CD4-positive, alpha-beta memory T cell (primary cell): ENCODE results near the gene KRTAP23-1. TPM values are rescaled to one million over a fixed set of nuclear protein-coding genes. Genes with fewer than 3 reads are reported as not detected.

Experiments used
- CTCF ChIA-PET: fragments of 350-600 bp; sonication (Branson Sonifier 250); formaldehyde crosslinking; loops from one replicate; lab custom pipeline; 2021; ENCODE audit warnings: inconsistent platforms; ENCODE audit not compliant: partially characterized antibody; lab: Charles Lee
- POLR2A ChIA-PET: fragments of 350-600 bp; sonication (Branson Sonifier 250); formaldehyde crosslinking; loops from one replicate; lab custom pipeline; 2021; ENCODE audit not compliant: partially characterized antibody; lab: Charles Lee
- DNase-seq, 5 donors: peaks; one replicate each; pipeline versions ENCODE4 v3.0.0 to v3.0.0-alpha.2; 2020 to 2022; ENCODE audit warnings: mixed read lengths in 1 of 5
- H3K27ac ChIP-seq: one replicate; pipeline ENCODE4 v1.7.0; 2013; ENCODE audit warnings: low read depth, low read length
- H3K27me3 ChIP-seq: 2 replicates; pipeline ENCODE4 v1.7.0; 2013; ENCODE audit warnings: mild to moderate bottlenecking, low read length, moderate library complexity; ENCODE audit not compliant: insufficient read depth
- H3K36me3 ChIP-seq: 2 replicates; pipeline ENCODE4 v1.7.0; 2013; ENCODE audit warnings: mild to moderate bottlenecking, low read length, moderate library complexity; ENCODE audit not compliant: insufficient read depth
- H3K4me1 ChIP-seq: 2 replicates; pipeline ENCODE4 v1.7.0; 2013; ENCODE audit warnings: mild to moderate bottlenecking, low read length, moderate library complexity; ENCODE audit not compliant: insufficient read depth
- H3K4me3 ChIP-seq, 2 donors: one replicate each; pipeline ENCODE4 v1.7.0; 2013; ENCODE audit warnings: low read length in 2 of 2, mild to moderate bottlenecking in 1 of 2
- H3K9me3 ChIP-seq, 2 donors: one replicate each; pipeline ENCODE4 v1.7.0; 2013; ENCODE audit warnings: low read length in 2 of 2, control low read depth in 1 of 2; ENCODE audit not compliant: control insufficient read depth in 1 of 2
- H3K27ac Mint-ChIP-seq, 7 donors: one replicate each; pipeline ENCODE4 v1.8.0; 2020 to 2021; ENCODE audit warnings: mixed read lengths in 7 of 7, mild to moderate bottlenecking in 6 of 7, inconsistent platforms in 3 of 7, moderate library complexity in 3 of 7
- H3K27me3 Mint-ChIP-seq, 2 donors: one replicate each; pipeline ENCODE4 v1.8.0; 2020 to 2021; ENCODE audit warnings: mixed read lengths in 2 of 2
- H3K36me3 Mint-ChIP-seq, 2 donors: one replicate each; pipeline ENCODE4 v1.8.0; 2020 to 2021; ENCODE audit warnings: mixed read lengths in 2 of 2, inconsistent platforms in 1 of 2, mild to moderate bottlenecking in 1 of 2
- H3K4me1 Mint-ChIP-seq, 4 donors: one replicate each; pipeline ENCODE4 v1.8.0; 2020 to 2021; ENCODE audit warnings: mixed read lengths in 4 of 4, mild to moderate bottlenecking in 1 of 4
- H3K4me3 Mint-ChIP-seq, 8 donors: one replicate each; pipeline ENCODE4 v1.8.0; 2020 to 2021; ENCODE audit warnings: mixed read lengths in 8 of 8, mild to moderate bottlenecking in 7 of 8, moderate library complexity in 6 of 8, inconsistent platforms in 3 of 8
- H3K9me3 Mint-ChIP-seq, 8 donors: one replicate each; pipeline ENCODE4 v1.8.0; 2020 to 2021; ENCODE audit warnings: mixed read lengths in 8 of 8, mild to moderate bottlenecking in 5 of 8, inconsistent platforms in 3 of 8, moderate library complexity in 1 of 8
- intact Hi-C: fragments of 100-400 bp; cut with micrococcal nuclease; formaldehyde crosslinking; loops from one replicate; pipeline ENCODE4 v1.15.1; 2023
- microRNA-seq: library from miRNA; unstranded; fragments of <30 nt; microRNA quantifications from one replicate; pipeline ENCODE4 v1.2.0, GENCODE V29; 2021; ENCODE audit warnings: borderline replicate concordance, borderline number of aligned reads, borderline microRNAs expressed, mixed read lengths
- polyA plus RNA-seq, 2 donors: library from polyadenylated mRNA; unstranded; fragments of 300-500 nt; fragmentation: Illumina TruSeq; gene quantifications; one replicate each; pipeline ENCODE4 v1.2.3, GENCODE V29; 2021
- total RNA-seq, 2 experiments: library from RNA; stranded (reverse); gene quantifications; one replicate each; pipeline ENCODE4 v1.2.3, GENCODE V29; 2021

Gene KRTAP23-1
- total and polyA plus RNA-seq, 4 experiments from 2014 or later, result not detected

- H3K36me3 Mint-ChIP-seq, result no peaks in the 10 kb centered on the region
- peaks cover 0 to 6% (median 0%) of the 10 kb centered on the region in 8 donors for H3K9me3 Mint-ChIP-seq
- POLR2A ChIA-PET, result no interaction called here
- H3K4me1 Mint-ChIP-seq, result no peaks in the 10 kb centered on the region
- CTCF ChIA-PET, result no interaction called here
- intact Hi-C loops, result no loop called here
- no peak overlapping the region for H3K4me3 Mint-ChIP-seq
- DNase-seq, result no peak
- Histone ChIP-seq H3K36me3 (no peaks in the 10 kb centered on the region), H3K27ac (no peak overlapping the region), H3K4me3 (no peak overlapping the region), H3K4me1 (no peaks in the 10 kb centered on the region), H3K27me3 (no peaks in the 10 kb centered on the region), H3K9me3 (no peaks in the 10 kb centered on the region)
- H3K27ac Mint-ChIP-seq, result no peak overlapping the region
- peaks cover 0 to 1% of the 10 kb centered on the region in 2 donors for H3K27me3 Mint-ChIP-seq
Observed at GRCh38 chr21:30306884-30307283, 41.5 kb downstream of the KRTAP23-1 start.

- peaks cover 0 to 1% of the 10 kb centered on the region in 2 donors for H3K27me3 Mint-ChIP-seq
- no peak overlapping the region for H3K4me3 Mint-ChIP-seq
- DNase-seq, result no peak
- H3K9me3 ChIP-seq, result no peaks in the 10 kb centered on the region
- no peak overlapping the region for H3K27ac ChIP-seq
- no peak overlapping the region for H3K27ac Mint-ChIP-seq
- no peaks in the 10 kb centered on the region for H3K36me3 Mint-ChIP-seq
- peaks cover 0 to 13% (median under 1%) of the 10 kb centered on the region in 8 donors for H3K9me3 Mint-ChIP-seq
- ChIA-PET POLR2A (no interaction called here), CTCF (no interaction called here)
- H3K4me1 ChIP-seq, result no peaks in the 10 kb centered on the region
- no peaks in the 10 kb centered on the region for H3K27me3 ChIP-seq
- no peaks in the 10 kb centered on the region for H3K4me1 Mint-ChIP-seq
- H3K36me3 ChIP-seq, result no peaks in the 10 kb centered on the region
- H3K4me3 ChIP-seq, result no peak overlapping the region
- intact Hi-C loops, result no loop called here
Observed at GRCh38 chr21:30305136-30305535, 43.3 kb downstream of the KRTAP23-1 start.

Small RNA genes lying within 50 kb of the gene (microRNA-seq; reads per million reads assigned to microRNA genes)
- not detected for gene MIR4327

Other genes with a start within 250 kb of the KRTAP23-1 start
- gene CLDN17, start 181.8 kb downstream of the KRTAP23-1 start, total RNA-seq, result not detected
- gene CLDN17, start 181.8 kb downstream of the KRTAP23-1 start, polyA plus RNA-seq, result not detected
- gene CLDN8, start 132.5 kb downstream of the KRTAP23-1 start, total RNA-seq, result not detected
- gene CLDN8, start 132.5 kb downstream of the KRTAP23-1 start, polyA plus RNA-seq, result not detected
- not detected for gene KRTAP24-1, start 65.7 kb downstream of the KRTAP23-1 start, total RNA-seq
- gene KRTAP24-1, start 65.7 kb downstream of the KRTAP23-1 start, polyA plus RNA-seq, result not detected
- gene KRTAP25-1, start 59.1 kb downstream of the KRTAP23-1 start, total RNA-seq, result not detected
- not detected for gene KRTAP25-1, start 59.1 kb downstream of the KRTAP23-1 start, polyA plus RNA-seq
- not detected for gene KRTAP26-1, start 28.3 kb downstream of the KRTAP23-1 start, total RNA-seq
- gene KRTAP26-1, start 28.3 kb downstream of the KRTAP23-1 start, polyA plus RNA-seq, result not detected
- not detected for gene KRTAP27-1, start 10.9 kb downstream of the KRTAP23-1 start, total RNA-seq
- not detected for gene KRTAP27-1, start 10.9 kb downstream of the KRTAP23-1 start, polyA plus RNA-seq
- not detected for gene KRTAP13-2, start 23.7 kb upstream of the KRTAP23-1 start, total RNA-seq
- gene KRTAP13-2, start 23.7 kb upstream of the KRTAP23-1 start, polyA plus RNA-seq, result not detected
- gene KRTAP13-1, start 47.4 kb upstream of the KRTAP23-1 start, total RNA-seq, result not detected
- not detected for gene KRTAP13-1, start 47.4 kb upstream of the KRTAP23-1 start, polyA plus RNA-seq
- not detected for gene KRTAP13-3, start 77.3 kb upstream of the KRTAP23-1 start, total RNA-seq
- gene KRTAP13-3, start 77.3 kb upstream of the KRTAP23-1 start, polyA plus RNA-seq, result not detected
- not detected for gene KRTAP13-4, start 81.6 kb upstream of the KRTAP23-1 start, total RNA-seq
- gene KRTAP13-4, start 81.6 kb upstream of the KRTAP23-1 start, polyA plus RNA-seq, result not detected
- gene KRTAP15-1, start 91.7 kb upstream of the KRTAP23-1 start, total RNA-seq, result not detected
- gene KRTAP15-1, start 91.7 kb upstream of the KRTAP23-1 start, polyA plus RNA-seq, result not detected
- not detected for gene KRTAP19-1, start 131.8 kb upstream of the KRTAP23-1 start, total RNA-seq
- not detected for gene KRTAP19-1, start 131.8 kb upstream of the KRTAP23-1 start, polyA plus RNA-seq
- not detected for gene KRTAP19-2, start 138.8 kb upstream of the KRTAP23-1 start, total RNA-seq
- gene KRTAP19-2, start 138.8 kb upstream of the KRTAP23-1 start, polyA plus RNA-seq, result not detected
- gene KRTAP19-3, start 143.4 kb upstream of the KRTAP23-1 start, total RNA-seq, result not detected
- gene KRTAP19-3, start 143.4 kb upstream of the KRTAP23-1 start, polyA plus RNA-seq, result not detected
- gene KRTAP19-4, start 148.6 kb upstream of the KRTAP23-1 start, total RNA-seq, result not detected
- not detected for gene KRTAP19-4, start 148.6 kb upstream of the KRTAP23-1 start, polyA plus RNA-seq
- gene KRTAP19-5, start 153.5 kb upstream of the KRTAP23-1 start, total RNA-seq, result not detected
- not detected for gene KRTAP19-5, start 153.5 kb upstream of the KRTAP23-1 start, polyA plus RNA-seq
- gene KRTAP19-6, start 193.3 kb upstream of the KRTAP23-1 start, total RNA-seq, result not detected
- gene KRTAP19-6, start 193.3 kb upstream of the KRTAP23-1 start, polyA plus RNA-seq, result not detected
- gene KRTAP19-7, start 212.7 kb upstream of the KRTAP23-1 start, total RNA-seq, result not detected
- not detected for gene KRTAP19-7, start 212.7 kb upstream of the KRTAP23-1 start, polyA plus RNA-seq
- not detected for gene KRTAP22-2, start 241.8 kb upstream of the KRTAP23-1 start, total RNA-seq
- not detected for gene KRTAP22-2, start 241.8 kb upstream of the KRTAP23-1 start, polyA plus RNA-seq
- not detected for gene KRTAP6-3, start 243.8 kb upstream of the KRTAP23-1 start, total RNA-seq
- gene KRTAP6-3, start 243.8 kb upstream of the KRTAP23-1 start, polyA plus RNA-seq, result not detected